GM21390 (cell line): ENCODE data around the gene GRIN3B.
A peak's percentile ranks its signal among the peaks of the same experiment; 100 is the strongest.

ENCODE experiments used
- ATAC-seq: cut with Tn5 transposase; IDR thresholded peaks from one replicate; pipeline ENCODE4 v1.9.1; 2021; ENCODE audit not compliant: unreplicated experiment

The GRIN3B gene

GRCh38 chr19:964761-965694 is 35.2 kb upstream of the GRIN3B start:
- no peak for ATAC-seq

DNA sequence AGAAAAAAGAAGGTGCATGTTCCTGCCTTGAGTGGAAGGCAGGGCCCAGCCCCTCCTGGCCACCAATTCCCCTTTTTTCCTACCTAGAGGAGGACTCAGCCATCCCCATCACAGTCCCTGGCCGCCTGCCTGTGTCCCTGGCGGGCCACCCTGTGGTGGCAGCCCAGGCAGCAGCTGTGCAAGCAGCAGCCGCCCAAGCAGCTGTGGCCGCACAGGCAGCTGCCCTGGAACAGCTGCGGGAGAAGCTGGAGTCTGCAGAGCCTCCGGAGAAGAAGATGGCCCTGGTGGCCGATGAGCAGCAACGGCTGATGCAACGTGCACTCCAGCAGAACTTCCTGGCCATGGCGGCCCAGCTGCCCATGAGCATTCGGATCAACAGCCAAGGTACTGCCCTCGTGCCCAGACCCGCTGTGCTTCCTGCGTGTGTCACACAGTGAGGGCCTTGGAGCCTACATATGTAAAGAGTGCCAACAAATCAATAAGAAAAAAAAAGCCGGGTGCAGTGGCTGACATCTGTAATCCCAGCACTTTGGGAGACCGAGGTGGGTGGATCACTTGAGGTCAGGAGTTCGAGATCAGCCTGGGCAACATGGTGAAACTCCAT is 33.6 kb upstream of the GRIN3B start:
- no peak for ATAC-seq

DNA sequence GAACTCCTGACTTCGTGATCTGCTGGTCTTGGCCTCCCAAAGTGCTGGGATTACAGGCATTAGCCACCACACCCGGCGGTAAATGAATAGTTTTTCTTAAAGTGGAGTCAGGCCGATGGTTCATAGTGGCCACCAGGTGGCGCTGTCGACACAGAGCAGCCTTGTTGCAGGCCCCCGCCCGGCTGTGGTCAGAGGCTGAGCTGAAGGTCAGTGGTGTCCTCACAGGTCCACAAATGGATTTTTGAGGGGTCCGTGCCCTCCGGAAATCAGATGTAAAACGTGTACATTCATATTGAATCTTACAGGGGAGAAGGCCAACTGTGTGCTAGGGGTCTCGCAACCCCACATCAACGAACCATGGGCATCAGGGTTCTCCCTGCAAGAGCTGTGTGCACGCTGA is 29.5 kb upstream of the GRIN3B start:
- ATAC-seq: no peak

DNA sequence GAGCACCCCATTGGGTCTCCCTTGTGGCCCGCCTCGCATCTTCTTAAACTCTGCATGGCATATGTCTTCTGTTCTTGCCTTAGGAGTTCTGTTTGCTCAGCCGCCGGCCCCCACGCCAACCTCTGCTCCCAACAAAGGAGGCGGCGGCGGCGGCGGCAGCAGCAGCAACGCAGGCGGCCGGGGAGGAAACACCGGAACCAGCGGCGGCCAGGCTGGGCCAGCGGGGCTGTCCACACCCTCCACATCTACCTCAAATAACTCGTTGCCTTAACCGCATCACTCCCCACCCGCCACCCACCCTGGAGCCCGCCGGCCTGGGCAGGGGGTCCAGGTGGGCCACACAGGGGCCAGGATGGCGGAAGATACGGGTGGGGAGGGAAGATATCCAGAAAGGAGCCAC is 28.4 kb upstream of the GRIN3B start:
- ATAC-seq: no peak

DNA sequence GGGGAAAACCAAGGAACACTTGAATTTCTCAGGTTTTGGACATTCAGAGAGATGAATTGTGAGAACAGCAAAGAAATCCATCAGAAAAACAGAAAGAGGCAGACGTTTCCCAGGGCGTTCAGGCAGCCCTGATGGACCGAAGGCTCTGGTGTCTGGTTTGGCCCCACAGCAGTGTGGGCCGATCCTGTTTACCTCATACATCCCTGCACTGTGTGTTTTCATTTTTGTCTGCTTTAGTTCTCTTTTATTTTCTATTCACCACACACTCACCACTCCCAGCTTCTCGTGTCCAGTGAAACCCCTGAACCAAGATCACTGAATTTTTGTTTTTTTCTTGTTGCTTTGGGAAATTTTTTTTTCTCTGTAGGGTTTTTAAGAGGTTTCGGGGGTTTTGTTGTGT is 27.9 kb upstream of the GRIN3B start:
- ATAC-seq: no peak

- ATAC-seq: no peak
Observed at GRCh38 chr19:973726-974563, 26.3 kb upstream of the GRIN3B start.

GRCh38 chr19:974564-975257 is 25.5 kb upstream of the GRIN3B start:
- ATAC-seq: no peak

- no peak for ATAC-seq
Observed at GRCh38 chr19:976476-976875, 23.7 kb upstream of the GRIN3B start.

DNA sequence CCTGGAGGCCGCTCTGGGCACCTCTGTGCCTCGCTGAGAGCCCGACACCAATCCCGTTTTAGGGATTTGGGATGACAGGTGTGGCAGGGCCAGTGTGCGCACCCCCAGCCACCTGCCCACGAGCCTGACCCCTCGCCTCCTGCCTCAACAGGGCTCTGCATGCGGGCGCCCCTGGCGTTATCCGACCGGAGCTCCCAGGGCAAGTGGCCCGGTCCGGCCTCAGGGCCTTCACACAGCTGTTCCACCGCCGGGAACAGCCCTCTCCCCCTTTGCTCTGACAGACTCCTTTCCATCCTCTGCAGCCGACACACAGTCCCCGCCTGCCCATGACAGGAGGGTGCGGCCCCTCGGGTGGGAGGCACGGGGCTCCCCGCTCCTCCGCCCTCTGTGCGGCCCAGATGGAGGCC is 23.2 kb upstream of the GRIN3B start:
- ATAC-seq: no peak

- ATAC-seq: no peak
Observed at GRCh38 chr19:979318-979741, 20.9 kb upstream of the GRIN3B start.

- ATAC-seq: no peak
Observed at GRCh38 chr19:980133-980998, 19.9 kb upstream of the GRIN3B start.

- peak; percentile 52 for ATAC-seq
Observed at GRCh38 chr19:982567-983170, 17.6 kb upstream of the GRIN3B start.

DNA sequence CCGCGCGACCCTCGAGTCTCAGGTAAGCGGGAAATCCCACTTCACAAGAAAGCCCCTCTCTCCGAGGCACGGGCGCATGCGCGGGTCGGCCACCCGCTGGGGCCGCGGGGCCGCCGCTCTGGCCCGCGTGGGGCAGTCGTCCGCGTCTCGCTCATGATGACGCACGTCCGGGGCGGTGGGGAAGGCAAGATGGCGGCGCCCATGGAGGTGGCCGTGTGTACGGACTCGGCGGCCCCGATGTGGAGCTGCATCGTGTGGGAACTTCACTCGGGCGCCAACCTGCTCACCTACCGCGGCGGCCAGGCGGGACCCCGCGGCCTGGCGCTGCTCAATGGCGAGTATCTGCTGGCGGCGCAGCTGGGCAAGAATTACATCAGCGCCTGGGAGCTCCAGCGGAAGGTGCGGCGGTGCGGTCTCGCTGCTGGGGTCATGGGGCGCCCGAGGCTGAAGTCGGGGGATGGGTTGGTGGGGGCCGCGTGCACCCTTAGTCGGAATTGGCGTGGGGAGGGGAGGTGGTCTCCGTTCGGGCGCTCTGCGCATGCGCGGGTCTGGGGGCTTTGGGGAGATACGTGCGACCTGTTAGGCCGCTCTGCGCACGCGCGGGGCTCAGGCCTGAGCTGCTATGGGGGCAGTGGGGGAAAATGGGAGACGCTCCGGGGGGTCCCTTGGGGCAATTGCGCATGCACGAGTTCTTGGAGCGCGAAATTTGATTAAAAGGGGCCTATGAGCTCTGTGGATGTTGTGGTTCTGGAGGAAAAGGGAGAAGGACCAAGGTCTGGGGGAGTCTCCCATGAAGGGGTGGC is 15.9 kb upstream of the GRIN3B start, which contains the start of gene WDR18:
Gene WDR18 (plus strand): TSS at position 181 of the 803 bp plus-strand sequence. CDS start 9 bp downstream, at position 190.
- no peak for ATAC-seq

GRCh38 chr19:986083-986482 is 14.1 kb upstream of the GRIN3B start:
- no peak for ATAC-seq

DNA sequence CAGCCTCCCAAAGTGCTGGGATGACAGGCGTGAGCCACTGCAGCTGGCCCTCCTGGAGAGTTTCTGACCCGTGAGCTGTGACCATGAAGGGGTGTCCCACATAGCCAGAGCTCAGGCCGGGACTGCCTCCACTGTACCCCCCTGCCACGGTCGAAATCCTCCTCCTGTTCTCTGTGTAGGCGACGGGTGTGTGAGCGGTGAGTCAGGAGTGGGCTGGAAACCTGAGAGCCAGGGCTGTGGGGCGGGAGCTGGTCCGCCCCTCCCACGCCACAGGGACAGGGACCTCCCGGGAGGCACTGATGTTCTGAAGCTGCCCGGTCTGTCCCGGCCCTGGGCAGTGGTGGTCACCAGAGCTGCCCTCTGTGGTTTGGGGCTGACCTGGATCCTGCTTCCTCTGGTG is 12.1 kb upstream of the GRIN3B start:
- no peak for ATAC-seq

DNA sequence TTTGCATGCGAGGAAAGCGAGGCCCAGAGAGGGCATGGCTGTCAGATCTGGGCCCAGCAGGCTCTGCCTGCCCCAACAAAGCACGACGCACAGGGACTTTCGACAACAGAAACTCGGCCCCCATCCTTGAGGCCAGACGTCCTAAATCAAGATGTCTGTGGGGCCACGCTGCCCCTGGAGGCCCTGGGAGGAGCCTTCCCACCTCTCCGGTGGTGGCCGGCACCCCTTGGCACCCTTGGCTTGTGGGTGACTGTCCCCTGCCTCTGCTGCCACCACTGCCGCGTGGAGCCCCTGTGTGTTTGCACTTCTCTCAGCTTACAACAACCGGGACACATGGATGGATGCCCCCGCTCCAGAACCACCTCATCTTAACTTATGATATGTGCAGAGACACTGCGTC is 11.7 kb upstream of the GRIN3B start:
- no peak for ATAC-seq

DNA sequence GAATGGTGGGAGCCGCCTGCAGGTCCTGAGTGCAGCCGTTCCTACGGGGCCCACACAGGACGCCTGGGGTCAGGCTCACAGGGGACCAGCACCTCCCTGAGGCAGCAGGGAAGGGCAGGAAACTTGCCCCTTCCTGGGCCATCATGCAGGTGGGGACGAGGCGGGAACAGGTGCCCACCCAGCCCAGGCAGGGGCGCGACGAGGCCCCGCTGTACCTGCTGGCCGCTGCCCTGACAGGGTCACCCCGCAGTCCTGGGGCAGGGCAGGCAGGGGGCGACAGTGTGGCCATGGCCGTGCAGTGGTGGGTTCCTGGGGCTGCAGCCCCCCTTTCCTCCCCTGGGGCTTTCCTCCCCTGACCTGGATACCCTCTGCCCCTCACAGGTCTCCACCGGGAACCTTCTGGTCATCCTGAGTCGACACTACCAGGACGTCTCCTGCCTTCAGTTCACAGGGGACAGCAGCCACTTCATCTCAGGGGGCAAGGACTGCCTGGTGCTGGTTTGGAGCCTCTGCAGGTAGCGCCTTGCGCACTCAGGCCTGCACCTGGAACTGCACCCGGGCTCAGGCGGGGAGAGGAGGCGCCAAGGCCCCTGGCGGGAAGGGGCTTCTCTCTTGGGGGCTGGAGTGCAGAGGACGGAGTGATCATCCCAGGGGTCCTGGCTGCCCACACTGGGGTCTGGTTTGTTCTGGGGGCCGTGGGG is 10.7 kb upstream of the GRIN3B start:
- ATAC-seq: no peak

DNA sequence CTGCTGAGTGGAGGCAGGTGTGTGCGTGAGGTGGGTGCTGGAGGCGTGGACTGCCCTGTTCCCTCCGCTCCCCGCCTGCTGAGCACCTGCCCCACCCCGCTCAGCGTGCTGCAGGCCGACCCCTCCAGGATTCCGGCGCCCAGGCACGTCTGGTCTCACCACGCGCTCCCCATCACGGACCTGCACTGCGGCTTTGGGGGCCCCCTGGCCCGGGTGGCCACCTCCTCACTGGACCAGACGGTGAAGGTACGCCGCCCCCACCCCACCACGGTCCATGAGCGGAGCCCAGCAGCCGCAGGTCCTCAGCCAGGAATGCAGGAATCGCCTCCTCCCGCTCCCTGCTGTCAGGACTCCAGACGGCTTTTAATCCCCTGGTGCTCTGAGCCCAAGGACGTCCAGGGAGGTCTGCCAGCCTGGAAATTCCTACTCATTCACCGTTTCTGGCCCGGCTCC is 10.1 kb upstream of the GRIN3B start:
- ATAC-seq: no peak
